Astrocyte (in vitro differentiated cells and primary cell): ENCODE measurements around the gene IL10RB. TPM values are rescaled to one million over a fixed set of nuclear protein-coding genes. Genes with fewer than 3 reads are reported as not detected.

Experiments
- DNase-seq: peaks from one replicate; pipeline ENCODE4 v3.0.0-alpha.2; 2010; ENCODE audit warnings: low read depth
- FAIRE-seq: peaks from 2 replicates; lab custom pipeline; 2011; peaks lifted over from hg19 to GRCh38; lab: Jason Lieb, UNC
- H2AFZ ChIP-seq: 2 replicates; pipeline ENCODE4 v1.6.0; 2012; ENCODE audit warnings: low read depth, low read length, inconsistent platforms
- H3K27ac ChIP-seq: 2 replicates; pipeline ENCODE4 v1.5.1; 2011; ENCODE audit warnings: low read depth, low read length, inconsistent platforms
- H3K27me3 ChIP-seq: 2 replicates; pipeline ENCODE4 v1.6.0; 2011; ENCODE audit warnings: low read length, inconsistent platforms; ENCODE audit not compliant: insufficient read depth
- H3K36me3 ChIP-seq: 2 replicates; pipeline ENCODE4 v1.5.1; 2011; ENCODE audit warnings: low read length, inconsistent platforms; ENCODE audit not compliant: insufficient read depth
- H3K4me1 ChIP-seq: 2 replicates; pipeline ENCODE4 v1.5.1; 2011; ENCODE audit warnings: low read length, inconsistent platforms; ENCODE audit not compliant: insufficient read depth
- H3K4me2 ChIP-seq: 2 replicates; pipeline ENCODE4 v1.6.0; 2012; ENCODE audit warnings: low read length, inconsistent platforms
- H3K4me3 ChIP-seq: 2 replicates; pipeline ENCODE4 v1.5.1; 2011; ENCODE audit warnings: low read depth, mild to moderate bottlenecking, low read length, inconsistent platforms; ENCODE audit not compliant: insufficient read depth
- H3K79me2 ChIP-seq: 2 replicates; pipeline ENCODE4 v1.6.0; 2012; ENCODE audit warnings: mild to moderate bottlenecking, low read length, inconsistent platforms; ENCODE audit not compliant: insufficient read depth
- H3K9ac ChIP-seq: 2 replicates; pipeline ENCODE4 v1.6.0; 2012; ENCODE audit warnings: mild to moderate bottlenecking, low read length, inconsistent platforms
- H3K9me3 ChIP-seq: 2 replicates; pipeline ENCODE4 v1.5.1; 2012; ENCODE audit warnings: low read depth, mild to moderate bottlenecking, low read length, inconsistent platforms; ENCODE audit not compliant: insufficient read depth
- H4K20me1 ChIP-seq: 2 replicates; pipeline ENCODE4 v1.6.0; 2012; ENCODE audit warnings: low read length, inconsistent platforms; ENCODE audit not compliant: insufficient read depth
- H3K27ac Mint-ChIP-seq: one replicate; pipeline ENCODE4 v1.8.0; 2021; ENCODE audit warnings: mild to moderate bottlenecking, mixed read lengths; ENCODE audit not compliant: unreplicated experiment
- H3K27me3 Mint-ChIP-seq: one replicate; pipeline ENCODE4 v1.8.0; 2021; ENCODE audit warnings: low read depth, mixed read lengths; ENCODE audit not compliant: unreplicated experiment
- H3K36me3 Mint-ChIP-seq: one replicate; pipeline ENCODE4 v1.8.0; 2021; ENCODE audit warnings: low read depth, mixed read lengths; ENCODE audit not compliant: unreplicated experiment
- H3K4me1 Mint-ChIP-seq: one replicate; pipeline ENCODE4 v1.8.0; 2021; ENCODE audit warnings: low read depth, mixed read lengths; ENCODE audit not compliant: unreplicated experiment
- H3K4me3 Mint-ChIP-seq: one replicate; pipeline ENCODE4 v1.8.0; 2021; ENCODE audit warnings: mild to moderate bottlenecking, moderate library complexity, mixed read lengths; ENCODE audit not compliant: unreplicated experiment
- H3K9me3 Mint-ChIP-seq: one replicate; pipeline ENCODE4 v1.8.0; 2021; ENCODE audit warnings: mild to moderate bottlenecking, mixed read lengths; ENCODE audit not compliant: unreplicated experiment
- EZH2 ChIP-seq: IDR thresholded peaks from 2 replicates; pipeline ENCODE4 v1.6.1; 2012; ENCODE audit warnings: mild to moderate bottlenecking, low read length, inconsistent platforms; ENCODE audit not compliant: insufficient read depth
- total RNA-seq: library from RNA; stranded (reverse); gene quantifications from 2 replicates; pipeline ENCODE4 v1.2.1, GENCODE V29; 2021
- TF ChIP-seq, protein P1 (sequence below): IDR thresholded peaks from 2 replicates; pipeline ENCODE4 v1.5.1; 2011; ENCODE audit warnings: low read depth, mild to moderate bottlenecking, inconsistent platforms, low read length, moderate library complexity; ENCODE audit not compliant: insufficient read depth

IL10RB gene
- total RNA-seq, 1 donor from 2014 or later, result 14.0 TPM

DNA sequence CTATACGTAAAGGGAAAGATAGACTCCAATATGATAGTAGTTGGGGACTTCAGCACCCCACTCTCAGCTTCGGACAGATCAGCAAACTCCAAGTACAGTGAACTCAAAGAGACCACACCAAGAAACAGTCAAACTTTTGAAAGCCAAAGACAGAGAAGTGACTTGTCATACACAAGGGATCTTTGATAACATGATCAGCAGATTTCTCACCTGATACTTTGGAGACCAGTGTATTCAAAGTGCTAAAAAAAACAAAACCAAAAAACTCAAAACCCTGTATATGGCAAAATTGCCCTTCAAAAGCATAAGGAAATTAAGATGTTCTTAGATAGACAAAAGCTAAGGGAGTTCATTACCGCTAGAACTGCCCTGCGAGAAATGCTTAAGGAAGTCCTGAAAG lies 68.0 kb downstream of the IL10RB start:
- Histone ChIP-seq H3K9ac (no peak overlapping the region), H3K79me2 (peaks cover 47% of the 10 kb centered on the region), H3K27ac (no peak overlapping the region), H3K4me3 (no peak overlapping the region), H2AFZ (no peak overlapping the region), H3K4me2 (no peak overlapping the region), H3K36me3 (peaks cover 4% of the 10 kb centered on the region), H4K20me1 (peaks cover 40% of the 10 kb centered on the region), H3K4me1 (no peaks in the 10 kb centered on the region), H3K27me3 (no peaks in the 10 kb centered on the region), H3K9me3 (no peaks in the 10 kb centered on the region)
- TF ChIP-seq, protein P1, sequence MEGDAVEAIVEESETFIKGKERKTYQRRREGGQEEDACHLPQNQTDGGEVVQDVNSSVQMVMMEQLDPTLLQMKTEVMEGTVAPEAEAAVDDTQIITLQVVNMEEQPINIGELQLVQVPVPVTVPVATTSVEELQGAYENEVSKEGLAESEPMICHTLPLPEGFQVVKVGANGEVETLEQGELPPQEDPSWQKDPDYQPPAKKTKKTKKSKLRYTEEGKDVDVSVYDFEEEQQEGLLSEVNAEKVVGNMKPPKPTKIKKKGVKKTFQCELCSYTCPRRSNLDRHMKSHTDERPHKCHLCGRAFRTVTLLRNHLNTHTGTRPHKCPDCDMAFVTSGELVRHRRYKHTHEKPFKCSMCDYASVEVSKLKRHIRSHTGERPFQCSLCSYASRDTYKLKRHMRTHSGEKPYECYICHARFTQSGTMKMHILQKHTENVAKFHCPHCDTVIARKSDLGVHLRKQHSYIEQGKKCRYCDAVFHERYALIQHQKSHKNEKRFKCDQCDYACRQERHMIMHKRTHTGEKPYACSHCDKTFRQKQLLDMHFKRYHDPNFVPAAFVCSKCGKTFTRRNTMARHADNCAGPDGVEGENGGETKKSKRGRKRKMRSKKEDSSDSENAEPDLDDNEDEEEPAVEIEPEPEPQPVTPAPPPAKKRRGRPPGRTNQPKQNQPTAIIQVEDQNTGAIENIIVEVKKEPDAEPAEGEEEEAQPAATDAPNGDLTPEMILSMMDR, result no peak
- no peak for TF ChIP-seq EZH2
- Mint-ChIP-seq H3K4me3 (no peak overlapping the region), H3K27ac (no peak overlapping the region), H3K9me3 (peaks cover 7% of the 10 kb centered on the region), H3K36me3 (peaks cover 13% of the 10 kb centered on the region), H3K27me3 (no peaks in the 10 kb centered on the region), H3K4me1 (peaks cover 2% of the 10 kb centered on the region)
- FAIRE-seq (no peak), DNase-seq (no peak)

DNA sequence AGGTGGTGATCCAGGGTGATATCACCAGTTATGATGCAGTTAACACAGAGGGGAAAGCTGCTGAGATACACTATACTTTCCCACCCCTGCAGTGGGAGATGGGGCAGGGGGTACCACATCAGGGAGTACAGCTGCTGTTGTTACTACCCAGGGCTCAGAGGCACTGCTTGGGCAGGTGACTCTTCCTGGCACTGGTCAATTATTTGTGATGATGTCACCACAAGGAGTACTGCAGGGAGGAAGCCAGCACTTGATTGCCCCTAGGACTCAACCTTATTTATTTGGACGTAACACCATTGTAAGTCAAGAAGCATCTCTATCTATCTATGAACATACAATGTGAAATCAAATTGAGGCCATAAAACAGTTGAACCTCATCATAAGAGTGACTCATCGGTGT lies 68.7 kb downstream of the IL10RB start:
- no peak overlapping the region for H2AFZ ChIP-seq
- no peak overlapping the region for H3K9ac ChIP-seq
- DNase-seq (no peak), FAIRE-seq (no peak)
- H4K20me1 ChIP-seq, result peaks cover 38% of the 10 kb centered on the region
- H3K79me2 ChIP-seq, result peaks cover 41% of the 10 kb centered on the region
- H3K4me1 ChIP-seq, result no peaks in the 10 kb centered on the region
- Mint-ChIP-seq H3K4me1 (peaks cover 2% of the 10 kb centered on the region), H3K27me3 (no peaks in the 10 kb centered on the region), H3K9me3 (peaks cover 7% of the 10 kb centered on the region), H3K27ac (no peak overlapping the region), H3K4me3 (no peak overlapping the region), H3K36me3 (peaks cover 13% of the 10 kb centered on the region)
- H3K4me2 ChIP-seq, result no peak overlapping the region
- peaks cover 4% of the 10 kb centered on the region for H3K36me3 ChIP-seq
- no peaks in the 10 kb centered on the region for H3K9me3 ChIP-seq
- no peak overlapping the region for H3K4me3 ChIP-seq
- TF ChIP-seq, protein P1, result no peak
- no peak for TF ChIP-seq EZH2
- no peaks in the 10 kb centered on the region for H3K27me3 ChIP-seq
- H3K27ac ChIP-seq, result no peak overlapping the region

DNA sequence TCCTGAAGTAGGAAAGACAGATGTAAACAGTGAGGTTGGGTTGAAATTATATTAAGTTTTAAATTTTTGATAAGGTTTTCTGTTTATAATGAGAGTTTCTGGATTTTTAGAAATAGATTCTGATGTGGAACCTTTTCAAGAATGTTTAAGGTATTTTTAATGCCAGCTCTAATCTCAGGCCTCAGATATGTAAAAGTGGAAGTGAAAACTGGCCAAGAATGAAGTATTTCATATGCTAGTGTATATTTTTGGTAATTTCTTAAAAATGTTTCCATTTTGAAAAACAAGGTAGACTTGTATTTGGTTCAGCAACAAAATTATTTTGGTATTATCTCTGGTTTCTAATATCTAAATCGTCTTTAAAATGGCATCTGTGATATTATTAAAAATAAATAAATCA lies 73.0 kb downstream of the IL10RB start:
- no peaks in the 10 kb centered on the region for H3K9me3 ChIP-seq
- H3K4me1 ChIP-seq, result no peaks in the 10 kb centered on the region
- Mint-ChIP-seq H3K4me3 (no peak overlapping the region), H3K4me1 (no peaks in the 10 kb centered on the region), H3K9me3 (no peaks in the 10 kb centered on the region), H3K27ac (no peak overlapping the region), H3K36me3 (peaks cover 12% of the 10 kb centered on the region), H3K27me3 (no peaks in the 10 kb centered on the region)
- no peak overlapping the region for H3K4me2 ChIP-seq
- H3K9ac ChIP-seq, result no peak overlapping the region
- no peak overlapping the region for H3K27ac ChIP-seq
- no peak for TF ChIP-seq EZH2
- TF ChIP-seq, protein P1, result no peak
- H3K4me3 ChIP-seq, result no peak overlapping the region
- DNase-seq (no peak), FAIRE-seq (no peak)
- H3K36me3 ChIP-seq, result peaks cover 13% of the 10 kb centered on the region
- peaks cover 10% of the 10 kb centered on the region for H3K79me2 ChIP-seq
- peaks cover 18% of the 10 kb centered on the region for H4K20me1 ChIP-seq
- H2AFZ ChIP-seq, result no peak overlapping the region
- H3K27me3 ChIP-seq, result no peaks in the 10 kb centered on the region
